CD4-positive, CD25-positive, alpha-beta regulatory T cell (primary cell): ENCODE data around the gene GPR35. TPM values are rescaled to one million over a fixed set of nuclear protein-coding genes. Genes with fewer than 3 reads are reported as not detected.

Experiments
- ATAC-seq, 2 donors: fragments of 150-1000 bp; cut with Tn5 transposase; one replicate each; pipeline ENCODE4 v1.10.0; 2021; ENCODE audit warnings: low read depth in 2 of 2, moderate number of reproducible peaks in 2 of 2, moderate library complexity in 1 of 2
- DNase-seq, 3 donors: peaks; one replicate each; pipeline versions ENCODE4 v3.0.0 to v3.0.0-alpha.2; 2012 to 2022; ENCODE audit warnings: mixed read lengths in 1 of 3
- H3K27ac ChIP-seq: one replicate; pipeline ENCODE4 v1.7.0; 2013; ENCODE audit warnings: mild to moderate bottlenecking, low read length; ENCODE audit not compliant: insufficient read depth, poor library complexity, severe bottlenecking
- H3K27me3 ChIP-seq: one replicate; pipeline ENCODE4 v1.7.0; 2013; ENCODE audit warnings: low read length; ENCODE audit not compliant: control insufficient read depth, insufficient read depth
- H3K36me3 ChIP-seq: one replicate; pipeline ENCODE4 v1.7.0; 2013; ENCODE audit warnings: mild to moderate bottlenecking, low read length, moderate library complexity; ENCODE audit not compliant: control insufficient read depth, insufficient read depth
- H3K4me1 ChIP-seq: 2 replicates; pipeline ENCODE4 v1.7.0; 2013; ENCODE audit warnings: mild to moderate bottlenecking, low read length; ENCODE audit not compliant: insufficient read depth, control insufficient read depth, poor library complexity, severe bottlenecking
- H3K4me3 ChIP-seq: one replicate; pipeline ENCODE4 v1.7.0; 2013; ENCODE audit warnings: low read depth, mild to moderate bottlenecking, low read length, moderate library complexity
- H3K9me3 ChIP-seq, 2 experiments: 1 replicate in 1 of 2; 2 replicates in 1 of 2; pipeline ENCODE4 v1.7.0; 2013; ENCODE audit warnings: low read length in 2 of 2, mild to moderate bottlenecking in 1 of 2, moderate library complexity in 1 of 2; ENCODE audit not compliant: control insufficient read depth in 2 of 2
- H3K27ac Mint-ChIP-seq, 3 donors: one replicate each; pipeline ENCODE4 v1.8.0; 2020 to 2022; ENCODE audit warnings: mild to moderate bottlenecking in 3 of 3, mixed read lengths in 3 of 3, moderate library complexity in 2 of 3
- H3K27me3 Mint-ChIP-seq: one replicate; pipeline ENCODE4 v1.8.0; 2022; ENCODE audit warnings: mild to moderate bottlenecking, mixed read lengths
- H3K36me3 Mint-ChIP-seq: one replicate; pipeline ENCODE4 v1.8.0; 2020; ENCODE audit warnings: mixed read lengths
- H3K4me1 Mint-ChIP-seq, 4 donors: one replicate each; pipeline ENCODE4 v1.8.0; 2020 to 2022; ENCODE audit warnings: mixed read lengths in 4 of 4, mild to moderate bottlenecking in 1 of 4
- H3K4me3 Mint-ChIP-seq, 4 donors: one replicate each; pipeline ENCODE4 v1.8.0; 2020 to 2022; ENCODE audit warnings: mild to moderate bottlenecking in 4 of 4, mixed read lengths in 4 of 4, moderate library complexity in 3 of 4
- H3K9me3 Mint-ChIP-seq, 7 donors: one replicate each; pipeline ENCODE4 v1.8.0; 2020 to 2022; ENCODE audit warnings: mixed read lengths in 7 of 7, mild to moderate bottlenecking in 3 of 7, moderate library complexity in 2 of 7
- polyA plus RNA-seq, 4 donors: library from polyadenylated mRNA; unstranded; fragments of 300-500 nt; fragmentation: Illumina TruSeq; gene quantifications; one replicate each; pipeline ENCODE4 v1.2.3, GENCODE V29; 2021
- total RNA-seq: library from RNA; stranded (reverse); gene quantifications from one replicate; pipeline ENCODE4 v1.2.3, GENCODE V29; 2022

The GPR35 gene
- total and polyA plus RNA-seq, 5 donors from 2014 or later: 0.24 to 11.0 (median 0.56) TPM

GRCh38 chr2:240586198-240586918 lies 38.9 kb upstream of the GPR35 start, which contains the start of gene CAPN10:
CAPN10 (plus strand) TSS chr2:240586734; CDS start chr2:240586912, 178 bp downstream.
- Histone ChIP-seq H3K4me1 (peaks cover 41% of the 10 kb centered on the region), H3K36me3 (peaks cover 20% of the 10 kb centered on the region), H3K9me3 (no peaks in the 10 kb centered on the region), H3K4me3 (peak within 1 kb of the TSS; percentile 79), H3K27me3 (no peaks in the 10 kb centered on the region), H3K27ac (peak within 1 kb of the TSS; percentile 94)
- H3K4me3 Mint-ChIP-seq: peak within 1 kb of the TSS; percentile 94 to 100 (median 96)
- DNase-seq (peak; percentile 96 to 97 (median 97)), ATAC-seq (peak; percentile 88 to 90)
- H3K9me3 Mint-ChIP-seq: no peaks in the 10 kb centered on the region
- H3K27ac Mint-ChIP-seq: peak within 1 kb of the TSS; percentile 96 to 98 (median 98)
- H3K27me3 Mint-ChIP-seq: no peaks in the 10 kb centered on the region
- peaks cover 10% of the 10 kb centered on the region for H3K36me3 Mint-ChIP-seq
- H3K4me1 Mint-ChIP-seq: peaks cover 4 to 61% (median 30%) of the 10 kb centered on the region in 4 donors

DNA sequence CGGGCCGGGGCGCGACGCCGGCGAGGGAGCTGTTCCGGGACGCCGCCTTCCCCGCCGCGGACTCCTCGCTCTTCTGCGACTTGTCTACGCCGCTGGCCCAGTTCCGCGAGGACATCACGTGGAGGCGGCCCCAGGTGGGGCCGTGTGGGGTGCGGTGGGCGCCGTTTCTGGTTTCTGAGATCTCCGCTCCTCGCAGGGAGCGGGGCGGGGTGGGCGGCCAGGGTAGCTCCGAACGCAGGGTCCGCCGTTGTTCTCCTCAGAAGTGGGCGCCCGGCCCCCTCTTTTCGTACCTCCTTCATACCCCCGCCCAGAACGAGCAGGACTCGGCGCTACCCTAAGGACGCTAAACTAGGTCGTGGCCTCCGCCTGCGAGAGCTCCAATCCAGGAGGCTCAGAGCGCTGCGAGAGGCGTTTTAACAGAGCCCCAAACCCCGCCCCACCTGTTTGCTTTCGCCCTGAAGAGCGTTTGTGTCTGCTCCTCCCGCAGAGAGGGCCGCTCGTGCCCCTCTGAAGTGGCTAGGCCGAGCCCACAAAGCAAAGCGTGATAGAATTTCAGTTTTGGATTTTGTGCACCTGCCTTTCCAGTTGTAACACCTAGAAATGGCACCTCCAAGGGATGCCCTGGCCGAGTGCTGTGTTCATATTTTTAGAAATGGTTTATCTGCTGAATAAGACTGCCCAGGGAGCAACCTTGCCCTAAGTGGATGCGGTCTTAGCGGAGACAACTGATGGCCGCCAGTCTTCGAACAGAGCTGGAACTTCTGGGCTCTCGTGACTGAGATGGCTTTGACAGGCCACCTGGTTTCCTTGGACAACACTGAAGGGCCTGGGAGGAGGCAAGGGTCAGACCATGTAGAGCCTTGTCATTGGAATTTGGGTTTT lies 38.1 kb upstream of the GPR35 start:
- no peaks in the 10 kb centered on the region for H3K9me3 Mint-ChIP-seq
- peak overlapping the region; percentile 94 to 100 (median 96) for H3K4me3 Mint-ChIP-seq
- no peaks in the 10 kb centered on the region for H3K27me3 Mint-ChIP-seq
- no peaks in the 10 kb centered on the region for H3K9me3 ChIP-seq
- peaks cover 4 to 55% (median 29%) of the 10 kb centered on the region in 4 donors for H3K4me1 Mint-ChIP-seq
- ATAC-seq (peak; percentile 20 to 21), DNase-seq (peak; percentile 48 to 78 (median 56))
- peaks cover 41% of the 10 kb centered on the region for H3K4me1 ChIP-seq
- H3K27me3 ChIP-seq: no peaks in the 10 kb centered on the region
- H3K27ac Mint-ChIP-seq: peak overlapping the region; percentile 77 to 94 (median 79)
- peak overlapping the region; percentile 75 for H3K4me3 ChIP-seq
- H3K27ac ChIP-seq: peak overlapping the region; percentile 94
- H3K36me3 Mint-ChIP-seq: peaks cover 3% of the 10 kb centered on the region
- peaks cover 27% of the 10 kb centered on the region for H3K36me3 ChIP-seq

GRCh38 chr2:240588006-240588655 lies 37.1 kb upstream of the GPR35 start:
- peaks cover 41% of the 10 kb centered on the region for H3K4me1 ChIP-seq
- H3K27me3 ChIP-seq: no peaks in the 10 kb centered on the region
- H3K36me3 Mint-ChIP-seq: no peaks in the 10 kb centered on the region
- peak overlapping the region; percentile 94 to 100 (median 96) for H3K4me3 Mint-ChIP-seq
- H3K4me3 ChIP-seq: peak overlapping the region; percentile 75
- H3K27ac ChIP-seq: no peak overlapping the region
- DNase-seq (no peak), ATAC-seq (no peak)
- no peaks in the 10 kb centered on the region for H3K9me3 Mint-ChIP-seq
- H3K9me3 ChIP-seq: no peaks in the 10 kb centered on the region
- H3K27ac Mint-ChIP-seq: peak overlapping the region in 2 of 3 donors; percentile 79 to 94
- peaks cover 34% of the 10 kb centered on the region for H3K36me3 ChIP-seq
- H3K27me3 Mint-ChIP-seq: no peaks in the 10 kb centered on the region
- peaks cover 0 to 54% (median 22%) of the 10 kb centered on the region in 4 donors for H3K4me1 Mint-ChIP-seq

DNA sequence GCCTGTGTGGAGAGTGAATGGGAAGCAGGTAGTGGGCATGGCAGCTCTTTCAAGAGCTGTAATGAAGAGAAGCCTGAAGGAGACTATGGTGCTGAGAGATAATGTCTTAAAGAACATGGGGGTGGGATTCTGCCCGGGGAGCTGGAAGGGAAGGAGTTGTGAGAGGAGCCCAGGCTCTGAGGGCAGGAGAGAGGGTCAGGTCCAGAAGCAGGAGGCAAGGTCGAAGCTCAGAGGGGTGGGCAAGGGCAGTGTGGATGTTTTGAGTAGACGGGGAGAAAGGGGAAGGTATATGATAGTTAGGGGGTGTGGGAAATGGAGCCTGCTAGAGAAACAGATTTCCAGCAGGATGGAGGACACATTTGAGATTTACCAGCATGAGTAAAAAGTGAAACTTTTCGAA lies 36.6 kb upstream of the GPR35 start:
- H3K27ac ChIP-seq: no peak overlapping the region
- DNase-seq (no peak), ATAC-seq (no peak)
- H3K27me3 Mint-ChIP-seq: no peaks in the 10 kb centered on the region
- H3K4me3 Mint-ChIP-seq: peak overlapping the region; percentile 58 to 100 (median 79)
- H3K9me3 Mint-ChIP-seq: no peaks in the 10 kb centered on the region
- H3K4me1 ChIP-seq: peaks cover 41% of the 10 kb centered on the region
- peaks cover 34% of the 10 kb centered on the region for H3K36me3 ChIP-seq
- H3K4me1 Mint-ChIP-seq: peaks cover 0 to 50% (median 22%) of the 10 kb centered on the region in 4 donors
- H3K36me3 Mint-ChIP-seq: no peaks in the 10 kb centered on the region
- H3K9me3 ChIP-seq: no peaks in the 10 kb centered on the region
- H3K27ac Mint-ChIP-seq: peak overlapping the region in 2 of 3 donors; percentile 33 to 81
- H3K4me3 ChIP-seq: no peak overlapping the region
- H3K27me3 ChIP-seq: no peaks in the 10 kb centered on the region

DNA sequence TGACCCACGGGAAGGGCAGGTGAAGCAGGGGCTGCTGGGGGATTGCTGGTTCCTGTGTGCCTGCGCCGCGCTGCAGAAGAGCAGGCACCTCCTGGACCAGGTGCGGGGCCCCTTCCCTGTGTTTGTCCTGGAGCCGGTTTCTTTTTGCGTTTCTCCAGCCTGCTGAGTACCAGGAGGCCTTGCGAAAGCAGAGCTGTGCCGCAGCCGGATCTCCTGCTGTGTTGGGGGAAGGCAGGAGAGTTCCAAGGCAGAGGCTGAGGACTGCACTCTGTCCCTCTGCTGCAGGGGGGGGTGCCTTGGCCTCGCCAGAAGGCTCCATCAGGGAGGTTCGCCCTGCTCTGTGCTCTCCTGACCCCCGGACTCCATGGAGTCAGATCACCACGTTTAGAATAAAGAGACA lies 35.9 kb upstream of the GPR35 start:
- Histone ChIP-seq H3K9me3 (no peaks in the 10 kb centered on the region), H3K27me3 (no peaks in the 10 kb centered on the region), H3K4me1 (peaks cover 36% of the 10 kb centered on the region), H3K4me3 (no peak overlapping the region), H3K36me3 (peaks cover 35% of the 10 kb centered on the region), H3K27ac (no peak overlapping the region)
- H3K4me3 Mint-ChIP-seq: peak overlapping the region in 1 of 4 donors; percentile 47
- no peaks in the 10 kb centered on the region for H3K27me3 Mint-ChIP-seq
- peaks cover 0 to 48% (median 22%) of the 10 kb centered on the region in 4 donors for H3K4me1 Mint-ChIP-seq
- H3K36me3 Mint-ChIP-seq: no peaks in the 10 kb centered on the region
- ATAC-seq (no peak), DNase-seq (no peak)
- no peaks in the 10 kb centered on the region for H3K9me3 Mint-ChIP-seq
- H3K27ac Mint-ChIP-seq: no peak overlapping the region

DNA sequence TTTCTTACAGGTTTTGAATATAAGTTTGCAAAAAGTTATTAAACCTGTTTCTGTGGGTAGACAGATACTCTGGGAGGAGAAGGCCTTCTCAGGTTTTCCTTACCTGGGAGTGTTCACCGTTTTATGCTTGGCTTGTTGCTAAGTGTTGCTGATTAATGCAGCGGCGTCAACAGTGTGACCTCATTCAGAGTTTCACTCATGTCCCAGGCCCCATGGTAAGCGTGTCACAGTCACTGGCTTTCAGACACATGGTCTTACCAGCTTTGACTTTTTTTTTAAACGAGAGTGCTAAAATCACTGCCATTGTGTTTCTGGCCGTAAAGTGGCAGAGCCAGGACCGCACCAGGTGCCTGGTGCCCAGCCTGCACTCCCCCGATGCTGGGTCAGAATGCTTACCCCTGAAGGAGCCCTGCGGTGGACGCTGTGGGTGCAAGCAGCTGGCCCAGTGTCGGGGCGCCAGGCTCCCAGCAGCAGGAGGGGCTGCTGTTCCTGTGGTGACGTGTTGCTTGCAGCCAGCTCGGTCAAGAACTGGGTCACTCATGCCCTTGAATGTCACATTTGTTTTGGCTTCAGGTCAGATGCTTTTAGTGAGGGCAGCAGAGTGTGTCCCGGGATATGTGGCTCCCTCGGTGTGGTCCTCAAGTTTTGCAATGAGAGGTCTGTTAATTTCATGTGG lies 35.3 kb upstream of the GPR35 start:
- H3K27me3 ChIP-seq: no peaks in the 10 kb centered on the region
- no peak for DNase-seq
- Mint-ChIP-seq H3K4me3 (peak overlapping the region in 1 of 4 donors; percentile 58), H3K36me3 (no peaks in the 10 kb centered on the region), H3K27ac (no peak overlapping the region), H3K27me3 (no peaks in the 10 kb centered on the region), H3K9me3 (no peaks in the 10 kb centered on the region), H3K4me1 (peaks cover 0 to 43% (median 20%) of the 10 kb centered on the region in 4 donors)
- no peak overlapping the region for H3K4me3 ChIP-seq
- no peaks in the 10 kb centered on the region for H3K9me3 ChIP-seq
- ATAC-seq: no peak
- H3K36me3 ChIP-seq: peaks cover 35% of the 10 kb centered on the region
- H3K27ac ChIP-seq: no peak overlapping the region
- H3K4me1 ChIP-seq: peaks cover 30% of the 10 kb centered on the region

GRCh38 chr2:240590681-240591111 lies 34.6 kb upstream of the GPR35 start:
- H3K4me3 Mint-ChIP-seq: peak overlapping the region in 2 of 4 donors; percentile 58 to 64
- Histone ChIP-seq H3K9me3 (no peaks in the 10 kb centered on the region), H3K36me3 (peaks cover 35% of the 10 kb centered on the region), H3K4me3 (no peak overlapping the region), H3K27me3 (no peaks in the 10 kb centered on the region), H3K27ac (no peak overlapping the region), H3K4me1 (peaks cover 23% of the 10 kb centered on the region)
- DNase-seq: no peak
- H3K27me3 Mint-ChIP-seq: no peaks in the 10 kb centered on the region
- no peaks in the 10 kb centered on the region for H3K36me3 Mint-ChIP-seq
- ATAC-seq: no peak
- no peaks in the 10 kb centered on the region for H3K9me3 Mint-ChIP-seq
- peaks cover 0 to 36% (median 19%) of the 10 kb centered on the region in 4 donors for H3K4me1 Mint-ChIP-seq
- no peak overlapping the region for H3K27ac Mint-ChIP-seq
